ENCODE measurements around the gene GGCT.

GRCh38 chr7:30478349-30479201 lies 26.1 kb downstream of the GGCT start, which contains the start of gene NOD1:
- TF ChIP-seq CTCF (IDR thresholded peaks at IDR 0.05) (peak in 2 of 5 experiments; percentile 21 to 22), POLR2AphosphoS5 (IDR thresholded peaks at IDR 0.05) (peak; percentile 67 to 88 (median 85)), POLR2A (IDR thresholded peaks at IDR 0.05) (peak; percentile 90), EP300 (IDR thresholded peaks at IDR 0.05; ENCODE audit: low read depth) (no peak)
